HG03095 (cell line): Measurements from ENCODE around the gene PIGX.
A peak's percentile ranks its signal among the peaks of the same experiment; 100 is the strongest.

Experiments
- ATAC-seq: cut with Tn5 transposase; IDR thresholded peaks from one replicate; pipeline ENCODE4 v1.9.1; 2021; ENCODE audit warnings: moderate library complexity; ENCODE audit not compliant: unreplicated experiment

Gene PIGX

DNA sequence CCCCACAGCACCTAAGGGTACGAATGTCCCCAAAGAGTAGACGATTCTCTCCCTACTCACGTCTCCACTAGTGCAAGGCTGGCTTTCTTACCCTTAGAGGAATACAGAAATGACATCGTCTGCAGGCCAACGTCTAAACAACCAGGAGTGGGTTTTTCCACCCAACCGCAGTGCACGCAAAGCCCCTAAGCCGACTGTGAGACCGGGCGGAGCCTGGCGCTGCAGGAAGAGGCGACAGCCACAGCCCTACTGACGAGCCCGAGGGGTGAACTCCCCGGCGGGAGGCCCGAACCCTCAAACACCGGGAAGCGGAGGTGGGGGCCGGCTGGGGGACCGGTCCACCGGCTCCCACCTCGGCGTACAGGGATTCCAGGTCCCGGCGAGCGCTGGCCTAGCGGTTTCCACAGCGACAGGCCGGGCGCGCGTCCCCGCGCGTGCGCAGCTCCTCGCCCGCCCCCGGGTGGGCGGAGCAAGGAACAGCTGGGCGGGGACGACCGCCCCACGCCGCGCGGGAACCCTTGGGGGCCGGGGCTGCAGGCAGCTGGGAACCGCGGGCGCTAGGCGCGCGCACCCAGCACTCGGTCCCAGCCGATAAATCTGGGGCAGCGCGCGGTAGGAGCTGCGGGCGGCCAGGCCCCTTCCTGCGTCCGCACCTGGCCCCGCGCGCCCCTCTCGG lies at the start of gene PIGX, which contains the start of gene CEP19:
Gene PIGX, plus strand, starts transcription at position 540 of the 676 bp plus-strand sequence.
Gene CEP19, minus strand, starts transcription at position 413 of the 676 bp plus-strand sequence. CDS start 3,593 bp downstream, outside the sequence.
- ATAC-seq: peak; percentile 67

DNA sequence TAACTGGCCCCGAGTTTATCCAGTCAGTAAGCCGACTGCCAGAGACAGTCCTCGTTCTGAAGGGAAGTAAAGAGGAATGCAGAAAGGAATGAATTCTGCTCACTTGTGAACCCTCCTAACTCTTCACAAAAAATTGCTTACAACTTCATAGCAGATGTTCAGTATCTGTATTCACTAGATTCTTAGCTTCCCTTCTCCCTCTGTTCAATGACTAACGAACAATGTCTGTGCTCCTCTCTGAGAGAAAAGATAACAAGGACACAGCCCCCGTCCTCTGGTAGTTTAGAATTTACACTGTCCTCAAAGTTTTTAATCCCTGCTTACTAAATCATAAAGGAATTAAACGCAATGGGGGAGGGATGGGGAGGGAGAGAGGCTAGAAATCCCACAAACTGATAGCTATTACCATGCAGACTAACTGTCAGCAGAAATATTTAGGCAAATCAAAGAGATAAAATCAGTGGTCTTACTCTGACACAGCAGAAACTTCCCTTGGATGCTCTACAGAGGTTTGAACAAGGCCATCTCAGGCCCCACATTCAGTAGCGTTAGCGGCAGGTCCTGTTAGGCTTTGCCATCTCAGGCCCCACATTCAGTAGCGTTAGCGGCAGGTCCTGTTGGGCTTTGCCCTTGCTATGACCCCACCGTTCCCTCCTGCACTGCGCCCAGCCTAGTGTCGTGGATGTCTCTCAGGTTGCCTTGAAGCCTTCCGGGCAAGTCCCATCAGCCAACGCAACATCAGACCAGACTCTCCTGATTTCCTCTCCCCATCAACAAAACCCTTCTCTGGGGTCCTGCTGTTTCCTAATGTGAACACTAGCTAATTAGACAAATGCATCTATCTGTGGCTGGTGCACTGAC lies 49.2 kb upstream of the PIGX start:
- no peak for ATAC-seq

DNA sequence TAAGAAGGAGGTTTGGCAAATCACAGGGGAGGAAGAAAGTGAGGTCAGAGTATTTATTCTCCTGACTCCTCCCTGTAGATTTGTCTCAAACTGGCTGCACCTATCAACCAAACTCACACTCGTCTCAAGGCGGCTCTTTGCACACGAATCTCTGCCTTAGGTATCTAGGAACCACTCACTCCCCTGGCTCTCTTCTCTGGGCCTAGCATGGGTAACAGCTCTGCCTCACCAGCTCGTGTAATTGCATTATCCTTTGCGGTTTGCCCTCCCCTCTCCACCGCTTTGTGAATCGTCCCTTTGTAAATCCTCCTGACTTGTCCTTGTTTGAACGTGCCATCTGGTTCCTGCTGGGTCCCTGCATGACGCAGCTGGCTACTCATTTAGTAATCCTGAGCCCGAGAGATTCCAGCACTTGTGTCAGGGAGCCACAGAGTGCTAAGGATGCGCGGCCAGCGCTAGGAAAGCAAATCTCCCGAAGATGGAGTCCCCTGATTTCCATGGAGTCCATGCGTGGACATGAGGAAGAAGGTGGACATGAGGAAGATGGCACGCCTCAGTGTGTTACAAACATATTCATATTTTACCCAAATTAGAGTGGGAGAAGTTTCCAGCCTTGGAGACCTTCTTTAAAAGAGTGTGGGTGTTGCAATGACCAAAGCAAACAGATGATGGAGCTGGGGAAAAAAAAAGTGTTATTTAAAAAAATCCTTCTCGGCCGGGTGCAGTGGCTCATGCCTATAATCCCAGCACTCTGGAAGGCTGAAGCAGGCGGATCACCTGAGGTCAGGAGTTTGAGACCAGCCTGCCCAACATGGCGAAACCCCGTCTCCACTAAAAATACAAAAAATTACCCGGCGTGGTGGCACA lies 45.9 kb upstream of the PIGX start:
- no peak for ATAC-seq

DNA sequence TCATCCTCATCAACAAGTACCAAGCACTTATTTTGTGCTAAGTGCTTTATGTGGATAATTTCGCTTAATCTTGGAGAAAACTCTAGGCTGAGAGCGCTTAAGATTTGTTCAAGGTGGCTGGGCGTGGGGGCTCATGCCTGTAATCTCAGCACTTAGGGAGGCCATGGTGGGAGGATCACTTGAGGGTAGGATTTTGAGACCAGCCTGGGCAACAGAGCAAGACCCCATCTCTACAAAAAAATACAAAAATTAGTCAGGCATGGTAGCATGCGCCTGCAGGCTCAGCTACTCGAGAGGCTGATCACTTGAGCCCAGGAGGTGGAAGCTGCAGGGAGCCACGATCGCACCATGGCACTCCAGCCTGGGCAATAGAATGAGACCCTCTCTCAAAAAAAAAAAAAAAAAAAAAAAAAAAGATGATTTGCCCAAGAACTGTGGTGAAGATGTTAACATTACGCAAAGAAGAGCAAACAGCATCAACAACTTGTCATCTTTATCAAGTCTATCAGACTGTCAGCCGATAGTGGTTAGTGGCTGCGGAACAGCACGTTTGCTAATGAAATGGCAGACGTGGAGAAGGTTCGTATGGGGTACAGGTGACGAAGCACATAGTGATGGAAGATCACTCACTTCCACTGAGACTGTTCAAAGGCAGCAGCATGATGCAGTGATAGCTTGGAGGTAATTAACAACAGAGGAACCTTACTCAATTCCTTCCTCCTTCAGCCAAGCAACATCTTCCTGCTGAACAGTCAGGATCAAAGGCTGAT lies 44.9 kb upstream of the PIGX start:
- ATAC-seq: no peak

DNA sequence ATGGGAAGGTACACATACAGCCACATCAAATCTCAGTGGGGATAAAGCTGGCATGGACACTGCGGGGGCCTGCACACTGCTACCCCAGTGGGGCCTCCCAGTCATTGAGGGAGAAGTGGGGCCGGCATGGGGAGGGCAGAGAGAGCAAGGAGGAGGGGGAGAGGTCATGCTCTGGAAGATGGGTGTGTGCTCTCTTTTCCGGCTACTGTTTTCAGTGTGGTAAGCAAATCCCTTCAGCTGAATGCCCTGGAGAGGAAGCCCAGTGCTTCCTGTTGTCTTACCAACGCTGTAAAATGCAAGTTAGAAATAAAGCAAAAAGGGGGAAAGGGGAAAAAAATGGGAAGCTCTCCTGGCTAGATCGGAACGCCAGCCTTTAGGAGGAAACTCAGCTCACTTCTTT lies 41.8 kb upstream of the PIGX start:
- no peak for ATAC-seq

DNA sequence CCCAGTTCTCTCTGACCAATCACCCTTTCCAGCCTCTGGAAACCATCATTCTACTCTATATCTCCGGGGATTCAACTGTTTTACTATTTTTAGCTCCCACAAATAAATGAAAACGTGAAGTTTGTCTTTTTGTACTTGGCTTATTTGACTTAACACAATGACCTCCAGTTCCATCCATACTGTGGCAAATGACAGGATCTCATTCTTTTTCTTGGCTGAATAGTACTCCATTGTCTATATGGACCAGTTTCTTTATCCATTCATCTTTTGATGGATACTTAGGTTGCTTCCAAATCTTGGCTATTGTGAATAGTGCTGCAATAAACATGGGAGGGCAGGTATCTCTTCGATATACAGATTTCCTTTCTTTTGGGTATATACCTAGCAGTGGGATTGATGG lies 38.5 kb upstream of the PIGX start:
- no peak for ATAC-seq

DNA sequence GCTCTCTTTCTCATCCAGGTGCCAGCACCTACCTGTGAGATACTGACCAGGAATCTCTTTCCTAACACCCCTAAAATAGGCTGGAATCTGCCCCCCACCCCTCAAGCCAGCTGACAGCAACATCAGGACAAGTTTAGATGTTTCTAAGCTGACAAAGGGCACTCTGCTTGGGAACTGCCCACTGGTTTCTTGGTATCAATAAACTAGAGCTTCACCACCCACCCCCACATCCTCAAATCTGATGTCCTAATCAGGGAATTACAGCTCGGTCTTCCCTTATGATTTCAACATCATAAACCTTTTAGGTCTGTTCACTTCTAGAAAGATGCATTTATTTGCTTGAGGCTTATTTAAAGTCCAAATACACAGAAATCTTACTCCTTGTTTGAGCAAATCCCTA lies 34.8 kb upstream of the PIGX start:
- ATAC-seq: no peak

DNA sequence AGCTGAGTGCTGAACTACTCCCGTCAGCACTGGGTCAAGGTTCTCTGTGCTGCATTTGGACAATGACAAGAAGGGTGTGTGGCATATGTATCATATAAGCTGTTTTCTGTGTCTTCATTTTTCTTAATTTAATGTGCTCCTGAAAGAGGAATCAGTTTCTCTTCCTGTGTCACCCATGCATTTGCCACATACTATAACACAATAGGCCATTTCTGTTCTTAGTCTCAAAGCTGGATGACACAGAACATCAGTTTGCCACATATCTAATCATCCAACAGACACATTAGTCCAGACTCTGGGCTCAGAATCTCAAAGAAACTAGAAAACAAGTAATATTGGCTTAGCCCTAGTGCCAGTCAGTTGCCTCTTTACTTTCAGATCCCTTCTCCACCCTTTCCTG lies 34.2 kb upstream of the PIGX start:
- no peak for ATAC-seq

DNA sequence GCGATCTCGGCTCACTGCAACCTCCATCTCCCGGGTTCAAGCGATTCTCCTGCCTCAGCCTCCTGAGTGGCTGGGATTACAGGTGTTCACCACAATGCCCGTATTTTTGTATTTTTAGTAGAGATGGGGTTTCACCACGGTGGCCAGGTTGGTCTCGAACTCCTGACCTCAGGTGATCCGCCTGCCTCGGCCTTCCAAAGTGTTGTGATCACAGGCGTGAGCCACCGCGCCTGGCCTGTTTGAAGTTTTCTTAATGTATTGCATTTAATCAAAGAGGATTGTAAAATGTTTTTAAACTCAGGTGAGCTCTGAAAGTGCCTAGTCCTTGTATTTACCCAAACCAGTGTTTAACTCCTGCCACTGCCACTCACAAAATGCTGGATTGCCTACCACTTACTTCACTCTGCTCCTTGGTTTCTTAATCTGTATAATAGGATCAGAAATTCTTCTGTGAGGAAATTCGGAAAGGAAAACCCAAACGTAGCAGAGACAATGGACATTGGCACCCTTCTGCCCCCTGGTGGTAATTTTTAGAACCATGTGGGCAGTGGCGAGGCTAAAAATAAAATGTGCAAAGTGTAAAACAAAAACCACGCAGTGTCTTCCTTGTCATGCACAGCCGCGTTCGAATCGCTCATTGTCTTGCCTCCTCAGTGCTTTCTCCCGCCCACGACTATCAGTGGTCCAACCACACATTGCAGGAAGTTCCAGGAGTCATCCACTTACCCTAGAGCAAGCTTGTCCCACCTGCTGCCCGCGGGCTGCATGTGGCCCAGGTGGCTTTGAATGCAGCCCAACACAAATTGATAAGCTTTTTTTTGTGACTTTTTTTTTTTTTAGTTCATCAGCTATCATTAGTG lies 27.4 kb upstream of the PIGX start:
- ATAC-seq: peak; percentile 82

DNA sequence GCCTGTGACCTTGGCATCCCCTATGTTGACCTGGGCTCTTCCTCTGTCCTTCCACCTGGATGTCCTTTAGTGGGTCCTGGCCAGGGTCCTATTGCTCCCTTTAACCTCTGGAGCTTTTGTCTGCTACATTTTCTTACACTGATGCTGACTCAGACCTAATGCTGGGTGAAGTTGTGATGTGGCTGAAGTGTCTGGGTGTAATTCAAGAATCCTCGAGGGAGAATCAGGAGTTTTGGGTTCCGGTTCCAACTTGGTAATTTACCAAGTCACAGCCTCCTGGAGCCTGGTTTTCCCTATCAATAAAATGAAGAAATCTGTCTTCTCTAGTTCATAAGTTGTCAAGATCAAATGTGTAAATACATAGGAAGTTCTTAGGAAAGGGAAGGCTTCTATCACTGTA lies 25.7 kb upstream of the PIGX start:
- ATAC-seq: no peak

DNA sequence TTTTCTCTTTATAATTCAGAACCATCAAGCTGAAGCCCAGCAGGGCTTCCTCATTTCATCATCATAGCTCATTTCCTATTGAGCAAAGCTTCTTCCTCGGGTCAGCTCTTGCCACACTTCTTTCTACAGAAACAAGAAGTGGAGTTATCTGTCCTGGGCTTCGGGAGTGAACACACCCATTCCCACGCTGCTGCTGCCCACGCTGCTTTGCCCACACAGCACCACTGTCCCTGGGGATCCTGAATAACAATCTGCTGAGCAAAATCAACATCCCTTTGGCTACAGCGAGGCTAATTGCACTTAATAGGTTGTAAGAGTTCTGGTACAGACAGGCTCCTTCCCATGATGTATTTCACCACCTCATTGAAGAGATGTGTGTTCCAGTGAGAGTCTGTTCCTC lies 23.8 kb upstream of the PIGX start:
- ATAC-seq: no peak

DNA sequence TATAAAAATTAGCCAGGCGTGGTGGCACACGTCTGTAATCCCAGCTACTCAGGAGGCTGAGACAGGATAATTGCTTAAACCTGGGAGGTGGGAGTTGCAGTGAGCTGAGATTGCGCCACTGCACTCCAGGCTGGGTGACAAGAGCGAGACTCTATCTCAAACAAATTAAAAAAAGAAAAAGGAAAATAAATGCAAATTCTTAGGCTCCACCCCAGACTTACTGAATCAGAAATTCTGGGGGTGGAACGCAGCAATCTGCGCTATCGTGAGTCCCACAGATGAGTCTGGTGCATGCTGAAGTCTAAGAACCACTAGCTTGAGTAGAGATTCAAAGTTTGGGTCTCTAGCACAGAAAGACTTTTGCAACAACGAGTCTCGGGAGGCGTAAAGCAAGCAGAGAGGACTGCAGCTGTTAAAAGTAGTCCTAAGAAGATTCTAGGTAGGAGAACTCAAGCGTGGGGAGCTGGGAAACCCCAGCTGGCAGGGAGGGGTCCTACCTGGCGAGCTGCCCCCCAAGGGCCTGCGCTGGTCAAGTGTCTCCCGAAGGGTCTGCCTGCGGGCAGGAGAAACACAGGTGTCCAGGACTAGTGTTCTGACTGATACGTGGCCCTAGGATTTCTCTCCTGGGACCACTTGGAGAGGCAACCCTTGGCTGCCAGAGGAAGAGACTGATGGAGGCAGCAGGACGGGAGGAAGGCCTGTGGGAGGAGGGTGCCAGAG lies 22.1 kb upstream of the PIGX start:
- ATAC-seq: no peak

DNA sequence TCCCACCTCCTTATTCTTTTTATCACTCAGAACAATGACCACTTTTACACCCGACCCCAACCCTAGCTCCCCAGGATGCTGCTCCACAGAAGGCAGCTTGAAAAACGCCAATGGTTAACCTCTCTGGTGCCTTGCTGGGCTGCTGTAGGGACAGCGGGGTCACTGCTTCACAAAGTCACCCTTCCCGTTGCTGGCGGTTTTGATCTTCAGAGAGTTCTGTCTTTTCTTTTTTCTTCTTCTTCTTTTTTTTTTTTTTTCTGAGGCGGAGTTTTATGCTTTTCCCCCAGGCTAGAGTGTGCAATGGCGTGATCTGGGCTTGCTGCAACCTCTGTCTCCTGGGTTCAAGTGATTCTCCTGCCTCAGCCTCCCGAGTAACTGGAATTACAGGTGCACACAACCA lies 20.8 kb upstream of the PIGX start:
- no peak for ATAC-seq

DNA sequence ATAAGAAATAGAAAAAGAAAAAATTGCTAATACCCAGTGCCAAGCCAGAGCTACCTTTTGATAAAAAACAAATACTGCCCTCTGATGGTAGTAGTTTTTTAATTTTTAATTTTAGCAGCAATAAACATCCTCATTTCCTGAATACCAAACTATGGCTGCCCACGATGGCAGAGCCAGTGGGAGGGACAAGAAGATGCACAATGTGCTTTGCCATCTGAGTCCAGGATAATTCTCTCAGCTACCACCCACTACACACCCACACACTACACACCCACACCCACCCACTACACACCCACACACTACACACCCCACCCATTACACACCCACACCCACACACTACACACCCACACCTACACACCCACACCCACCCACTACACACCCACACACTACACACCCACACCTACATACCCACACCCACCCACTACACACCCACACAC lies 18.0 kb upstream of the PIGX start:
- ATAC-seq: no peak

DNA sequence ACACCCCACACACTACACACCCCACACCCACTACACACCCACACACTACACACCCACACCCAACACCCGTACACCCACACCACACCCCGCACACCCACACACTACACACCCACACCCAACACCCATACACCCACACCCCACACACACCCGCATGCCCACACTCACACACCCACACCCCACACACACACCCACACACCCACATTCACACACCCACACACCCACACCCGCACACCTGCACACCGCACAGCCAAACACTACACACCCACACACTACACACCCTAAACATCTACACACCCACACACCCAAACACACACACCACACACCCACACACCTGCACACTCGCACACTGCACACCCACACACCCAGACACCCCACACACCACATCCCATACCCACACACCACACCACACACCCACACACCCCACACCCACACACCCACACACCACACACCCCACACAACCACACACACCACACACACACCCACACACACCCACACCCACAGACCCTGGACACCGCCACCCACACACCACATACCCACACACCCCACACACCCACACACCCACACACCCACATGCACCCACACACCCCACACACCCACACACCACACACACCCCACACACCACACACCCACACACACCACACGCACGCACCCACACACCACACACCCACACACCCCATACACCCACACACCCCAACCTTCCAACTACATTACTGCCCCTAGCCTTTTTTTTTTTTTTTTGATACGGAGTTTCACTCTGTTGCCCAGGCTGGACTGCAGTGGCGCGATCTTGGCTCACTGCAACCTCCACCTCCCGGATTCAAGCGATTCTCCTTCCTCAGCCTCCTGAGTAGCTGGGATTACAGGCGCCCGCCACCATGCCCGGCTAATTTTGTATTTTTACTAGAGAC lies 17.0 kb upstream of the PIGX start:
- no peak for ATAC-seq

DNA sequence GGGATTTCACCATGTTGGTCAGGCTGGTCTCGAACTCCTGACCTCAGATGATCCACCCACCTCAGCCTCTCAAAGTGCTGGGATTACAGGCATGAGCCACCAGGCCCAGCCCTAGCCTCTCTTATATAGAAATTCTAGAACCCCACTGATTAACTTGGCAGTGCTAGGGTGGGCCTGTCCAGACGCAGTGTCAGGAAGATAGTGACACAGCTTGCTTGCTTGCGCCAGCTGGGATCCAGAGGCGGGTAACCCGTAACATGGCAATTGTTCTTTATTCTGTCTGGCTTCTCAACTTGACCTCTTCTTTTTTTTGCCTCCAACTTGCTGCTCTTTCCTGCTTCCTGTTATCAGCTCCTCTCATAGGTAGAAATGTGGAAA lies 16.3 kb upstream of the PIGX start:
- ATAC-seq: no peak

DNA sequence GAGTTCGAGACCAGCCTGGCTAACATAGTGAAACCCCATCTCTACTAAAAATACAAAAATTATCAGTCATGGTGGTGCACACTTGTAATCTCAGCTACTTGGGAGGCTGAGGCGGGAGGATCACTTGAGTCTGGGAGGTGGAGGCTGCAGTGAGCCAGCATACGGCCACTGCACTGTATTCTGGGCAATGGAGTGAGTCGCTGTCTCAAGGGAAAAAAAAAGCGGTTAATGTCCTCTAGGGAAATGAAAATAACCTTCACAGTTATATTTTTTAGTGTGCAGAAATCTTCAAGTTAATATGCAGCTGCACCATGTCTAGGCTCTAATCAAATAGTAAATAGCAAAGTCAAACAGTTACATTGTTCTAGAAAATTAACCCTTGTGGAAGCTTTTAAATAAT lies 14.9 kb upstream of the PIGX start:
- no peak for ATAC-seq

DNA sequence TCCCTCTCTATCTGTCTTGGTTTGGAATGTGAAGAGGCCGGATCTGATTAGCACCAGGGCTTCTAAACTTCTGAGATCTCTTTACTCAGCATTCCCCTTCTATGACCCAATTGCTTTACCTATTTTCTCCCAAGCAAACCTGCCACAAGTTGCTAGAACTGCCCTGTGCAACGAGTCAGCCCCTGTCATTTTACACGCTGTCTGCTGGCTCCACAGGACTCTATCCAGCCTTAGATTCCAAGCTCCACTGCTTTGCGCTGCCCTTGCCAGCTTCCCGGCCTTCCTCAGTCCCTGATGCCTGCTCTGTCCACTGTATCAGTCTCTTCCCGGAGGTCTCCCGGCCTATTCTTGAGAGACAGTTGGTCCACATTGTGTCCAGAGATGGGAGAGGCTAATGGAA lies 12.4 kb upstream of the PIGX start:
- ATAC-seq: no peak
